GM21619 (cell line): Measurements from ENCODE around the gene PTGES3L.

Experiments
- ATAC-seq: cut with Tn5 transposase; IDR thresholded peaks from one replicate; pipeline ENCODE4 v1.9.1; 2021; ENCODE audit not compliant: unreplicated experiment

Gene PTGES3L

GRCh38 chr17:42979511-42980273, at the start of gene PTGES3L:
Gene PTGES3L (minus strand): TSS chr17:42980080. CDS start chr17:42980053, 27 bp downstream.
- no peak for ATAC-seq

- no peak for ATAC-seq
Measured at GRCh38 chr17:43028221-43028861, 48.5 kb upstream of the PTGES3L start.

GRCh38 chr17:43027091-43028032, 47.5 kb upstream of the PTGES3L start:
- ATAC-seq: no peak

- no peak for ATAC-seq
Measured at GRCh38 chr17:43026595-43026994, 46.7 kb upstream of the PTGES3L start.

- no peak for ATAC-seq
Measured at GRCh38 chr17:43025766-43026537, 46.1 kb upstream of the PTGES3L start.

- no peak for ATAC-seq
Measured at GRCh38 chr17:43025290-43025657, 45.4 kb upstream of the PTGES3L start.

GRCh38 chr17:43024407-43025289, 44.8 kb upstream of the PTGES3L start, which contains the start of gene RND2:
Gene RND2 (plus strand): TSS chr17:43025231. CDS start chr17:43025348, 117 bp downstream.
- peak; percentile 41 for ATAC-seq

GRCh38 chr17:43021741-43022512, 42.0 kb upstream of the PTGES3L start, which contains the start of gene VAT1:
Gene VAT1 (minus strand): TSS chr17:43022385. CDS start chr17:43022322, 63 bp downstream.
- peak; percentile 46 for ATAC-seq

- no peak for ATAC-seq
Measured at GRCh38 chr17:43020789-43021740, 41.2 kb upstream of the PTGES3L start.

GRCh38 chr17:43020030-43020621, 40.2 kb upstream of the PTGES3L start:
- no peak for ATAC-seq

- ATAC-seq: no peak
Measured at GRCh38 chr17:43019418-43019817, 39.5 kb upstream of the PTGES3L start.

- no peak for ATAC-seq
Measured at GRCh38 chr17:43018932-43019331, 39.1 kb upstream of the PTGES3L start.

GRCh38 chr17:43018008-43018853, 38.4 kb upstream of the PTGES3L start:
- no peak for ATAC-seq

GRCh38 chr17:43016216-43016615, 36.3 kb upstream of the PTGES3L start:
- no peak for ATAC-seq

GRCh38 chr17:43015579-43015978, 35.7 kb upstream of the PTGES3L start:
- ATAC-seq: no peak
